Astrocyte of the cerebellum (primary cell): ENCODE measurements around the gene SERHL2.
"Not testable (repeated sequence)": the region's sequence is repeated elsewhere in the genome, so short reads cannot be mapped to it uniquely, and the experiment has no call there.

ENCODE experiments used
- DNase-seq: peaks from one replicate; pipeline ENCODE4 v3.0.0-alpha.2; 2011; ENCODE audit warnings: low read depth
- H3K4me3 ChIP-seq: 2 replicates; pipeline ENCODE4 v1.5.1; 2011; ENCODE audit warnings: mild to moderate bottlenecking, low read depth, low read length, moderate library complexity
- in situ Hi-C: cut with HindIII; loops from 2 replicates; pipeline ENCODE4 v1.10.0; 2017; ENCODE audit warnings: low sequenced_read_pairs
- TF ChIP-seq, protein P1 (sequence below): IDR thresholded peaks from 2 replicates; pipeline ENCODE4 v1.5.1; 2012; ENCODE audit warnings: low read length, low read depth, moderate library complexity, mild to moderate bottlenecking; ENCODE audit errors: missing control alignments

The SERHL2 gene

DNA sequence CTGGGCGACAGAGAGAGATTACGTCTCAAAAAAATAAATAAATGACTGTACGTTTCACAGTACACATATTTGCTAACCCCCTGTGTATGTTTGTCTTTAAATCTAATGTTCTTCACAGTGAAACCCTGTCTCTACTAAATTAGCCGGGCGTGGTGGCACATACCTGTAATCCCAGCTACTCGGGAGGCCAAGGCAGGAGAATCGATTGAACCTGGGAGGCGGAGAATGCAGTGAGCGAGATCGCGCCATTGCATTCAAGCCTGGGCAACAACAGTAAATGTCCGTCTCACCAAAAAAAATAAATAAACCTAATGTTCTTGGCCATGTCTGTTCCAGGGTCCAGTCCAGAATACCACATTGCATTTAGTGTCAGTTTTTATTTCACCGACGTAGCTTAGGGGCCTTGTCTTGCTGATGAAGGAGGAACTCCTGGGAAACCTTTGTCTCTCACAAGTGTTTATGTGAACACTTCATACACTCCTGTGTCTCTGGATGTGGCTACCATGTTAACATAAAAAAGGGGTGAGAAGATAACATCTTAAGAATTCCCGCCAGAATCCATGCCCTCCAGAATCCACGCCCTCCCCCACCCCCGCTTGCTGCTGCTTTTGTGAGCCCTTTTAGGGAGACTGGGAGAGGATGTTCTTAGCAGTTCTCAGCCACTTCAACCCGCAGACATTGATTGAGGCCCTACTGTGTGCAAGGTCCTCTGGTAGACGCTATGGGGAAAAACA is 5.0 kb upstream of the SERHL2 start:
- in situ Hi-C loops = no loop called here
- DNase-seq = no peak
- TF ChIP-seq, protein P1, sequence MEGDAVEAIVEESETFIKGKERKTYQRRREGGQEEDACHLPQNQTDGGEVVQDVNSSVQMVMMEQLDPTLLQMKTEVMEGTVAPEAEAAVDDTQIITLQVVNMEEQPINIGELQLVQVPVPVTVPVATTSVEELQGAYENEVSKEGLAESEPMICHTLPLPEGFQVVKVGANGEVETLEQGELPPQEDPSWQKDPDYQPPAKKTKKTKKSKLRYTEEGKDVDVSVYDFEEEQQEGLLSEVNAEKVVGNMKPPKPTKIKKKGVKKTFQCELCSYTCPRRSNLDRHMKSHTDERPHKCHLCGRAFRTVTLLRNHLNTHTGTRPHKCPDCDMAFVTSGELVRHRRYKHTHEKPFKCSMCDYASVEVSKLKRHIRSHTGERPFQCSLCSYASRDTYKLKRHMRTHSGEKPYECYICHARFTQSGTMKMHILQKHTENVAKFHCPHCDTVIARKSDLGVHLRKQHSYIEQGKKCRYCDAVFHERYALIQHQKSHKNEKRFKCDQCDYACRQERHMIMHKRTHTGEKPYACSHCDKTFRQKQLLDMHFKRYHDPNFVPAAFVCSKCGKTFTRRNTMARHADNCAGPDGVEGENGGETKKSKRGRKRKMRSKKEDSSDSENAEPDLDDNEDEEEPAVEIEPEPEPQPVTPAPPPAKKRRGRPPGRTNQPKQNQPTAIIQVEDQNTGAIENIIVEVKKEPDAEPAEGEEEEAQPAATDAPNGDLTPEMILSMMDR = no peak
- no peak overlapping the region for H3K4me3 ChIP-seq

DNA sequence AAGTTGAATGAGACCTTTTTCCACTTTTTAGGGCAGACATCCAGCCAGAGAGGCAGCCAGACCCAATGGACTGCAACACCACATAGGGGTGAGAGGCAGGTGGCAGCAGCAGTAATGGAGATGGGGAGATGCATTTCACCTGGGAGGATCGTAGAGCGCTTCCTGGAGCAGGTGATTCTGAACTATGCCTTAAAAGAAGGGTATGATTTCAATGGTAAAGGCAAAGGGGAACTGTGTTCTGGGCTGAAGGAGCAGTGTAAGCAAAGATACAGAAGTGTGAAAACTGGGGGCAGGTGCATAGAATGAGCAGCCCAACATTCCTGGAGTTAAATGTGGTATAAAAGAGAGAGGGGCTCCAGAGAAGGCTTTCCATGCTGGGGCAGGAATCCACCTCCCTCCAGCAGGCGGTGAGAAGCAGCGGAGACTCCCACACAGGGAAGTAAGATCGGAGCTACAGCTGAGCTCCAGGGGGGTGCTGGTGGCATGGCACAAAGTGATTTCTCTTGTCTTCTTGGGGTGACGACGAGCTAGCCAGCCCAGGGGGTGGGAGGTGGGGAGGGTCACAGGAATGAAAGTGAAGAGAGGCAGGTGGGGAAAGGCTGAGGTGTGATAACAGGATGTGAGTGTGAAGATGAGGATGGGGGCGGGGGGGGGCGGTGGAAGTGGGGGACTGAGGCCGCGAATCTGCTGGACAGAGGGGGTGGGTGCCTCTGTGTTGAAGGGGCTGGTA is 4.3 kb upstream of the SERHL2 start:
- TF ChIP-seq, protein P1 = no peak
- no peak overlapping the region for H3K4me3 ChIP-seq
- in situ Hi-C loops = no loop called here
- DNase-seq = no peak

DNA sequence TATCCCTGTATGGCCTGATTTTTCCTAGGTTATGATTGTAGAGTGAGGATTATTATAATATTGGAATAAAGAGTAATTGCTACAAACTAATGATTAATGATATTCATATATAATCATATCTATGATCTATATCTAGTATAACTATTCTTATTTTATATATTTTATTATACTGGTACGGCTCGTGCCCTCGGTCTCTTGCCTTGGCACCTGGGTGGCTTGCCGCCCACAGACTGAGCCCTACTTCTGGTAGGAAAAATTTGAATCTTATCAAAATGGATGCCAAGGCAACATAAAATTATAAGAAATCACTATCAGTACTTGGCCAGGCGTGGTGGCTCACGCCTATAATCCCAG is 1.5 kb upstream of the SERHL2 start:
- H3K4me3 ChIP-seq, DNase-seq, in situ Hi-C loops: not testable (repeated sequence)

DNA sequence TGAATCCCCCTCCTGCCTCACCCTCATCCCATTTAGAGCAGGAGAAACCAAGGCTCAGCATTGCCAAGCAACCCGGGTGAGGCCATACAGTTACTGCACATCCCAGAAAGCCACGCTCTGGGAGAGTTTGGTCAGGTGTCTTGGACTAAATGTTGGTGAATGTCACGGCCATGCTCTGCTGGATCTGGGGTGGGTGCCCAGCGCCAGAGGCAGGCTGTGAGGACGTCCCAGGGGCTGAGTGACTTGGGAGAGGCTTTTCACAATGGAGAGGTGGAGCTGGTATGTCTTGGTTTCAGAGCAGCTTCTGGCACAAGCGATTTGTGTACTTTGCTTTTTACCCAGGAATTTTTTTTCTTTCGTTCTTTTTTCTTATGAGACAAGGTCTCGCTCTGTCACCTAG is 6.6 kb downstream of the SERHL2 start:
- no peak for DNase-seq
- TF ChIP-seq, protein P1 = no peak
- in situ Hi-C loops = no loop called here
- no peak overlapping the region for H3K4me3 ChIP-seq

DNA sequence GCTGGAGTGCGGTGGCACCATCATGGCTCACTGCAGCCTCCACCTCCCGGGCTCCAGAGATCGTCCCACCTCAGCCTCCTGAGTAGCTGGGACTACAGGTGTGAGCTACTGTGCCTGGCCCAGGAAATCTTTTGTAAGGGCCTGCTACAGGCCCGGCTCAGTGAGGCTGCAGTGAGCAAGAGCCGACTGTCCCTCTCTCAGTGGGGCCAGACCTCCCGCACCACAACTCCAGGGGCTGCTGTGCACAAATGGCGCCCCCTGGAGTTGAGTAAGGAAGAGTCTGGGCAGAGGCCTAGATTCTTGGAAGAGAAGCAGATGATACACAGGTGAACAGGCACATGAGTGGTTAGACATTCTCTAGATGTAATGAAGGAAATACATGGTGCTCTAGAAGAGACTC is 7.0 kb downstream of the SERHL2 start:
- TF ChIP-seq, protein P1 = peak; percentile 52
- DNase-seq = no peak
- H3K4me3 ChIP-seq = no peak overlapping the region
- in situ Hi-C loops = no loop called here

DNA sequence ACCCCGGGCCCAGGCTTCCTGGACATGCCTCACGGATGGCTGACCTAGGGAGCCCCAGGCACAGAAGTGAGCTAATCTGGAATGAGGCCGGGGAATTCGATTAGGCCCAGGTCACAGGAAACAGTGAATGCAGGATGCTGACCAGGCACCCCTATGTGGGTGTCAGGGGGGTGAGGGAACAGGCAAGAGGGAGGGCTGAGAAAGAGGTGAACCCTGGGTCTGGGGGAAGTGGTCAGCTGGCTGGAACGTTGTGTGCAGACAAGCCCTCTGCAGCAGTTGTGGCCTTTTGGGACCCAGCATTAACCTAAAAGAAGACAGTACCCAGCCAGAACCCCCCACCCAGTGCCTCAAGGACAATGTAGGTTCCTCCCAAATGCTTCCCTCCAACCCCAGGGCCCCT is 8.1 kb downstream of the SERHL2 start:
- TF ChIP-seq, protein P1 = no peak
- DNase-seq = no peak
- H3K4me3 ChIP-seq = no peak overlapping the region
- in situ Hi-C loops = no loop called here

GRCh38 chr22:42562279-42562678 is 8.5 kb downstream of the SERHL2 start:
- H3K4me3 ChIP-seq = no peak overlapping the region
- in situ Hi-C loops = no loop called here
- DNase-seq = no peak

More at GRCh38 chr22:42562279-42562678, 8.5 kb downstream of the SERHL2 start:
- TF ChIP-seq, protein P1 = no peak
